HG03025 (cell line): ENCODE results near the gene SLC19A1.

Experiments used
- ATAC-seq: cut with Tn5 transposase; IDR thresholded peaks from one replicate; pipeline ENCODE4 v1.9.1; 2021; ENCODE audit warnings: mild to moderate bottlenecking, moderate library complexity; ENCODE audit not compliant: unreplicated experiment, low FRiP score

The SLC19A1 gene

DNA sequence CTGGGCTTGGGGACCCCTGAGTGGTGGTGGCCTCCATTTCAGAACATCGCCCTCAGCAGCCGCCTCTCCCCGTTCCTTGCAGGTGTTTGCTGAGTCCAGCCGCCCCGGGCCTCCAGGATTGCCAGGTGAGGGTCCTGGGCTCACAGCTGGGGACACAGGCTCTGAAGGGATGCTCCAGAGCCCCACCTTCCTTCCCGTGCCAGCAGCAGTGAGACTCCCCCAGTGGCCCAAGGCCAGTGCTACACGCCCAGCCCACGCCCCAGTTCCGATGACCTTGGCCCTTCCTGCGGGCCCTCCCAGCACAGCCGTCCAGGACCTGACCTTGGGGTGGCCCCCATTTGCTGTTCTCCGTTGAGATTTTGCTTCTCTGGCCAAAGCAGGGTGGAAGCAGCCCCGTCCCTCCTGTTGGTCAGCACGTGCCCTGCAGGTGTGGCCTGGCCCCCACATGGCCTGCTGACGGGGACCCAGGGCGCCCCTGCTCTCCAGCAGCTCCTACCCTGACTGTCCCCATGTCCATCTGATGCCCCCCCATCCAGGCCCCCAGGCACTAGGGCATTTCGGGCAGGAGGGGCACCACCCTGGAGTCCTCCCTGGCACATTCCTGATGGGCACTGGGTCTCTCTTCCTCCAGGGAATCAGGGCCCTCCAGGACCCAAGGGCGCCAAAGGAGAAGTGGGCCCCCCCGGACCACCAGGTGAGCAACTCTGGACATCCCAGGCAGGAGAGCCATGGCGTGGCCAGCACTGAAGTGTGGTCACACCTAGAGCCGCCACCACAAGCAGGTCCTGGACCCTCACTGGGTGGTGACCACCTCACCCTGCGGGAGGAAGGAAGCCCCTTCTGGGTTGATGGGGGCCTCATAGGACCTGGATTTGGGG lies 45.0 kb downstream of the SLC19A1 start:
- no peak for ATAC-seq

DNA sequence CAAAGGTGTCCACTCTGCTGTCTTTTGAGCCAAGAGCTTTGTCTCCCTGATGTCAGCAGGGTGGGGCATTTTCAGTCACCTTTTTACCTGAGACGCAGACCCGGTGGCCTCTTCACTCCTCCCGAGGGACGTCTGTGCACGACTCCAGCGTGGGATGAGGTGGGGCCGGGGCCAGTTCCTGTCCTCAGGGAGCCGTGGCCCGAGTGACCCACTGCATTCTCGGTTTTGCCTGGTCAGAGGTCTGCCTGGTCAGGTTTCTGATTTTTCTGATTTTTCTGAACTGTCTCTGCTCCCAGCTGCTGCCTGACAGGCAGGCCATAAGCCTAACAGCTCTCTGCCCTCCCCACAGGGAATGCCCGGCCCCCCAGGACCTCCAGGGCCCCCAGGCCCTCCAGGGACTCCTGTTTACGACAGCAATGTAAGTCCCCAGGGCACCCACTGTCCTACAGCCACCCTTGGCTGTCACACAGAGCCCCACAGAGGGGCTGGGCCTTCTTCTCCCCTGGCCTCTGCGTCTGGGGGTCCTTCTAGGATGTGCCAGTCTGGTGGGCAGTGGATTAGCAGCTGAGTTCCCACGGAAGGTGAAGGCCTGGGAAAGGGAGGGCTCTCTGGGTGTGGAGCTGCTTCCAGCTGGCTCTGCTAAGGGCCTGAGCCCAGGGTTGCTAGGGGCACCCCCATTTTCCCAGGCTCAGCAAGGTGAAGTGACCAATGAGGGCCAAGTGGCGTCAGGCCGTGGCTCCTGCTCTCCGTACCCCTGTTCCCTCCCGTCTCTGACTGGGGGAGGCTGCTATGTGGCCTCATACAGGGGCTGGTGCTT lies 45.9 kb downstream of the SLC19A1 start:
- ATAC-seq: no peak

DNA sequence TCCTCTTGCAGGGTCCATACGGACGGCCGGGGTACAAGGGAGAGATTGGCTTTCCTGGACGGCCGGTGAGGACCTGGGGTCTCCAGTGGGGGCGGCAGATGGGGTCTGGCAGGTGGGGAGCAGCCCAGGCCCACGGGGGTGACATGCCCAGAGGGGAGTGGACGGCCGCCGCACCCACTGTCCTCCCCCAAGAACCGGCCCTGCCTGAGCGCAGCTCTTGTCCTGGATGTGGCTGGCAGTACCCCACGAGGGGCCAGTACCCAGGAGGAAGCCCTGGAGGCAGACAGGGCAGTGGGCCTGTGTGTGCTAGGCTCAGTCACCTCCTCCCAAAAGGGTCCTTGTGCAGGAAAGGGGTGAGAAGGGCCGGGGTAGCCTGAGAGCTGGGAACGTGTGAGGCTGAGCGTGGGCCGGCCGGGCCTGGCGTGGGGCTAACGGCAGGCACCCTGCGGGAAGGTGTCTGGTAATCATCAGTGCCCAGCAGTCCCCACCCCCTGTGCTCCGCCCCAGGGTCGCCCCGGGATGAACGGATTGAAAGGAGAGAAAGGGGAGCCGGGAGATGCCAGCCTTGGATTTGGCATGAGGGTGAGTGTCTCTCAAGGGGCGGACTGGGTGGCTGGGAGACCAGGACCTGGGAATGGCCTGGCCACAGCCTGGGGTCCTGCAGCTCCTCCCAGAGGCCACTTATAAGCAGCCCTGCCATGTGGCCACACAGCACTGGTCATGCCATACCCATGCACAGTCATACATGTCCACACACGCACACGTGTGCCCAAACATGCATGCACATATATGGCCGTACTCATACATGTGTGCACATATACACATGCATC lies 47.2 kb downstream of the SLC19A1 start:
- ATAC-seq: no peak

DNA sequence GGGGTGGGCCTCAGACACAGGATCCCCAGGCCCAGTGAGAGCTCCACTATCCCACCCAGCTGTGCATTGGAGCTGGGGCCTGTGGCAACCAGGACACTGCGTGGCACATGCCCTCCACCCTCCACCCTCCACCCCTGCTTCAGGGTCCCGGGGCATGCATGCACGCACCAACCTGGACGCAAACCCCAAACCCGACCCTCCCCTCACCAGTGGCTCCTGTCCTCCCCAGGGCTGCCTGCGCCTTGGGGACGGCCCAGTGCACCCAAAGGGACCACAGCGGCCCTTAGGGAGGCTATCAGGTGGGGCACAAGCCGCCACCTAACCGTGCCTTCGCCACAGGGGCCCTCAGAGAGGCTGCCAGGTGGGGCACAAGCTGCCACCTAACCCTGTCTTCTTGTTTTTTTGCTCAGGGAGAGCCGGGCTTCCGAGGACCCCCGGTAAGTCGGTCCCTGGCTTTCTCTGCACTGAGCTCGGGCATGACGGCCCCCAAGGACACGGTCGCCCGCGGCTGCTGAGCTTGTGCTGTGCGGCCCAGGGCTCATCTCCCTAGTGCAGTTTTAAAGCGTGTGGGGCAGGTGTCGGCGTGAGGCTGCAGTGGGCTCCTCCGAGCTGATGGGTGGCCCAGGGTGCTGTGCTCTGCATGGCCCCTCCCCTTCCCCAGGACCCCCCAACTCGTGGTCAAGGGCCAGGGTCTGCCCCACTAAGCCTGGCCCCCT lies 47.9 kb downstream of the SLC19A1 start:
- ATAC-seq: no peak

DNA sequence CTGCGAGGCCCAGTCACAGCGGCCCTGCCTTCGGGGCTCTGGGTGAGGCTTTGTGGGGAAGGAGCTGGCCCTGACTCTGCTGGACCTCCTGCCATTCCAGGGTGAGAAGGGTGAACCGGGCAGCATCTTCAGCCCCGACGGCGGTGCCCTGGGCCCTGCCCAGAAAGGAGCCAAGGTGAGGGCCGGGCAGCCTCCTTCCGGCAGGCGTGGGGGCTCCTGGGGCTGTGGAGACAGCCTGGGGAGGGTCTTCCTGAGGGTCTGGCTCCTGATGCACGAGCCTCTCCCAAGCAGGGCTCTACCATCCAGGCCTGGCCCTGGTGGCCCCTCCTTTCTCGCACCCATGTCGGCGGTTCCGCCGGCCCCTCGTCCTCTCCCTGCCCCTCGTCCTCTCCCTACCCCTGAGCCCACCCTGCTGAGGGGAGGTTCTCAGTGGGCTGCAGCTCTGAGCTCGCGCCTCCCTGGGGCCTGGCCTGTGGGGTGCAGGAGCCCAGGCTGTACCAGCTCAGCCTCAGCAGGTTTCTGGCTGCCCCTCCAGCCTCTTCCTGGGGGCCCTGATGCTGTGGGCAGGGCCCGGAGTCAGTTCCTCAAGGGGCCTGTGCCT lies 48.7 kb downstream of the SLC19A1 start:
- no peak for ATAC-seq

DNA sequence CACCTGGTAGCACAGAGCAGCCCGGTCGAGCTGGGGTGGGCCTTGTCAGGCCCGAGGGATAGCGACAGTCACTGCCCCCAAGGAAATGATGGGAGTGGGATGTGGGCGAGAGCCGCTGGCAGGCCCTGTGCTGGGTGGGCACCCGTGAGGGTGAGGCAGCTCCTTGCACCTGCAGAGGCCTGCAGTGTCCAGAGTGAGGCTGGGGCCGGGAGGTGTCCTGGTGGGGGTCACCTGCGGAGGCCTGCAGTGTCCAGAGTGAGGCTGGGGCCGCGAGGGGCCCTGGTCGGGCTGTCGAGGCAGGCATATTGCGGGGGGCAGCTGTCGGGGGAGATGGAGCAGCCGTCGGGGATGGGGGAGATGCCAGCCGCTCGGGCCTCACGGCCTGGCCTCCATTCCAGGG lies 49.5 kb downstream of the SLC19A1 start:
- ATAC-seq: no peak

DNA sequence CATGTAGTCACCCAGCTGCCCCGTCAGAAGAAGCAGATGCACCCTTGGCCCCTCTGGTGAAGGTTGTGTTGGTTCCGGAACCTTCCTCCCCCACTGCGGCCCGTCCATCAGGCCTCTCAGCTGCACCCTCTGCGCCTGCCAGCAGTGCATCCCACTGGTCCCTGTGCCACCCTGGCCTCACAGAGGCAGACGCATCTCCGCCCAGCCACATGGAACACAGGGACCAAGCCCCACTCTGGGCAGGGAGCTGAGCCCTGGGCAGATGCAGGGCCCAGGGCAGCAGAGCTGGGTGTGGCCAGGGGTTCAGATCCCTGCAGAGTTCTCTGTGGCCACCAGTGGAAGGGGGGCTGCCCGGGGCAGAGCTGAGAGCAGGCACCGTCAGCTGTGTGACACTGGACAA lies 50.6 kb downstream of the SLC19A1 start:
- ATAC-seq: no peak

DNA sequence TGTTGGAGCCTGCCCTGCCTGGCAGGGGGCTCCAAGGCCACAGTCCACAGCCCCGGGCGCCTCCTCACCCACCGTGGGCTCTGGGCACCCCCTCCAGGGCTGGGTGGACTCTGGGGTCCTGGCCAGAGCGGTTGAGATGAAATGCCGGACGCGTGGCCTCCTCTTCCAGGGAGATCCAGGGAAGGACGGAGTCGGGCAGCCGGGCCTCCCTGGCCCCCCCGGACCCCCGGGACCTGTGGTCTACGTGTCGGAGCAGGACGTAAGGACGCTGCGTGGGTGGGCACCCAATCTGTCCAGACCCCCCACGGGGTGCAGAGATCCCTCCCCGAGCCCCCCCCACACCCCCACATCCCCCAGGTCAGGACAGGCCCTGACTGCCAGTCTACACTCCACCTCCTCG lies 51.2 kb downstream of the SLC19A1 start:
- no peak for ATAC-seq

DNA sequence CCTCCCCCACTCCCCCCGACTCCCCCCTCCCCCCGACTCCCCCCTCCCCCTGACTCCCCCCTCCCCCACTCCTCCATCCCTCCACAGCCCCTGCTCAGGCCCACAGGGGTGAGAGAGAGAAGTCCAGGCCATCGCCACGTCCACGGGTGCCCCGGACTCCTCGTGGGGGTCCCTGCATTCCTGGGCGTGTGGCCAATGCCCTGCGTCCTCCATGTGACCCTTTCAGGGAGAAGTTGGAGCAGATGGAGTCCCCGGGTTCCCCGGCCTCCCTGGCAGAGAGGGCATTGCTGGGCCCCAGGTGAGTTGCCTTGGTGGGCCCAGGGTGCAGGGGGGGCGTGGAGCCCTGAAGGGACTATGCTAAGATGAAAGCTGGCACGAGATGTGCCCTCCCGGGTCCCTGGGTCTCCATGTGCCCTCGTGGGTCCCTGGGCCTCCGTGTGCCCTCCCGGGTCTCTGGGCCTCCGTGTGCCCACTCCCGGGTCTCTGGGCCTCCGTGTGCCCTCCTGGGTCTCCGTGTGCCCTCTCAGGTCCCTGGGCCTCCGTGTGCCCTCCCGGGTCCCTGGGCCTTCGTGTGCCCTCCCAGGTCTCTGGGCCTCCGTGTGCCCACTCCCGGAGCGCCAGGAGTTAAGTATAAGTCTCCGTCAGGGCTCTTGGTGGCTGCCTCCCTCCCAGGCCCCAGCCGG lies 52.0 kb downstream of the SLC19A1 start:
- no peak for ATAC-seq

DNA sequence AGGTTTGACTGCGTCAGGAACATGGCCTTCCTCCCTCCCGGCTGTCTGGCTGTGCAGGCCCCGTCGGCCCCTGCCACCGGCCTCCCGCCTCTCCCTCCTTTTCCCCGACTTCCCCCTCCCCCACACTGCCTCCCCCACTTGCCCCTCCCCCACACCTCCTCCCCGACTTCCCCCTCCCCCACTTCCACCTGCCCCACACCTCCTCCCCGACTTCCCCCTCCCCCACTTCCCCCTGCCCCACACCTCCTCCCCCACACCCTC lies 52.6 kb downstream of the SLC19A1 start:
- ATAC-seq: no peak

DNA sequence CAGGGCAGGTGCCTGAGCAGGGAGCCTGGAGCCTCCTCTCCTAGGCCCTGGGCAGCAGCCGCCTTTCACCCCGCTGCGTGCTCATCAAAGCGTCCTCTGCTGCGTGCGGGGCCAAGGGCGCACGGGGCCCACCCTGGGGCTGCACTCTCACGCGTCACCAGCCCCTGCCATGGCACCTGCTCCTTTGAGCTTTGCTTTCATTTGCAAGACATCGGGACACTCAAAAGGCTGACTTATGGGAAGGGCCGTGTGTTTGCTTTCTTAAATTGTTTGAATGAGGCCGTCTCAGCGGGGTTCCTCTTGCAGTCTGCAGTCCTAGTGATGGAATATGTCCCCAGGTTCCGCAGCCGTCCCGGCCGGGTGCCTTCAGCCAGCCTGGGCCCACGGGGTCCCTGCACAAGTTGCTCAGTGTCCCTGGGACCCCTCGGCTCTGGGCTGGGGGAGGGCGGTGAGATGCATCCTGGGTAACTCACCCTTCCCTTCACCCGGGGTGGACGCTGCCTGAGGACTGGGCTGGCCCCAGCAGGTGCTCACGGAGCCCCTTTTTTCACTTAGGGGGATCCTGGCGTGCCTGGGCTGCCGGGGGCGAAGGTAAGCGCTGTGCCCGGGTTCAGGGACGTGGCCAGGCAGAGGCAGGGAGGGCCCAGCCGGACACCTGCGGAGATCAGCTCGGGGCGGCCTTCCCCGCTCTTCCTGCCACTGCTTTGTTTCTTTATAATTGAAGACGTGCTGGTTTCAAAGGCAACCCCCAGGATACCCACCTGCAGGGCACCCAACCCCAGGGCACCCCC lies 53.1 kb downstream of the SLC19A1 start:
- no peak for ATAC-seq

DNA sequence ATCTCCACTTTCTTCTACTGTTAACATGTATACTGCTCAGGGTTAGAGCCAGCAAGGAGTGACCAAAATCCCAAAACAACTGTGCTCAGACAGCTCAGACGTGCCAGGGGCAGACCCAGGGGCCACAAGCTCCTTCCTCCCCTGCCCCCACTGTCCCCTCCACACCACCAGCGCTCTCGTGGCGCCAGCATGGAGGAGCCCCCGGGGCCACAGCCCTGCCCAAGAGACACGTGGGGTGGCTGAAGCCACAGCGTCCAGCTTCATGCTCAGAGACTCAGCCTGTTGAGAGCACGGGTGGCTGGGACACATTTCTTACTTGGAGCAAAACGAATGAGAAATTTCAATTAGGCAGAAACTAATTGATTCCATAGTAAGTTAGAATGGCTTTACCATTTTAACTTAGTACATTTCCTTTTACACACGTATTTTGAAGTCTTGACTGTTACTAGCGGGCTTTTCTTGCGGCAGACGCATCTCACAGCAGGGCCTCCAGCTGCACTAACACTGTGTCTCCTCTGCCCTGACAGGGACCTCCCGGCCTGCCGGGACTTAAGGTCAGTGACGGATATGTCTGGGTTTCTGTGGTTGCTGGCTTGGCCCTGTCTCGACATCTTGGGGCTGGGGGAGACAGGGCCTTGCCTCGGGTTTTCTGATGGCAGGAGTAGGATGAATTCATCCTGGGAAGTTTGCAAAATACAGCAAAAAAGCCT lies 54.2 kb downstream of the SLC19A1 start:
- no peak for ATAC-seq

DNA sequence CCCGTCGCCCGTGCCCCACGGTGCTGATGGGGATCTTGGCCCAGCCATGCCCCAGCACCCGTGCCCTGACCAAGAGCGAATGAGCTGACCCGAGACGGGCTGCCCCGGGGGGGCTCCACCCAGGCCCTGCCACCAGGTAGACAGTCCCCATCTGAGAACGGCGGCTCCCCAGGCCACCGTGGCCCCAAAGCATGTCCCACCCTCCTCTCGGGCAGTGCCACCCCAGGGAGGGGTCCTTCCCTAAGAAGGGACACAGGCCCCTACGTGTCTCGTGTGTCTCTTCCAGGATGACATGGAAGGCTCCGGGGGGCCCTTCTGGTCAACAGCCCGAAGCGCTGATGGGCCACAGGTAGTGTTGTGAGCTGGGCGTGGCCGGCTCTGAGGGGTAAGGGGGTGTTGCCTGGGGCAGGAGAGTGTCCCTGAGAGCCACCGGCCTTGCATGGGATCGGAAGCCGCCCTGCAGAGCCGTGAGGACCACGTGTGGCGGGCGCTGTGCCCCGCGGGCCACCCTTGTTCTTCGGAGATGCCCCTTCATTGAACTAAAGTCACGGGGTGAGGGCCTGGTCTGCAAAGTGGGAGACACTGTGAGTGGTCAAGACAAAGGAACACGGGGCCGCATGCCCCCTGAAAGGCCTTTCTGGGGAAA lies 55.0 kb downstream of the SLC19A1 start:
- ATAC-seq: no peak

DNA sequence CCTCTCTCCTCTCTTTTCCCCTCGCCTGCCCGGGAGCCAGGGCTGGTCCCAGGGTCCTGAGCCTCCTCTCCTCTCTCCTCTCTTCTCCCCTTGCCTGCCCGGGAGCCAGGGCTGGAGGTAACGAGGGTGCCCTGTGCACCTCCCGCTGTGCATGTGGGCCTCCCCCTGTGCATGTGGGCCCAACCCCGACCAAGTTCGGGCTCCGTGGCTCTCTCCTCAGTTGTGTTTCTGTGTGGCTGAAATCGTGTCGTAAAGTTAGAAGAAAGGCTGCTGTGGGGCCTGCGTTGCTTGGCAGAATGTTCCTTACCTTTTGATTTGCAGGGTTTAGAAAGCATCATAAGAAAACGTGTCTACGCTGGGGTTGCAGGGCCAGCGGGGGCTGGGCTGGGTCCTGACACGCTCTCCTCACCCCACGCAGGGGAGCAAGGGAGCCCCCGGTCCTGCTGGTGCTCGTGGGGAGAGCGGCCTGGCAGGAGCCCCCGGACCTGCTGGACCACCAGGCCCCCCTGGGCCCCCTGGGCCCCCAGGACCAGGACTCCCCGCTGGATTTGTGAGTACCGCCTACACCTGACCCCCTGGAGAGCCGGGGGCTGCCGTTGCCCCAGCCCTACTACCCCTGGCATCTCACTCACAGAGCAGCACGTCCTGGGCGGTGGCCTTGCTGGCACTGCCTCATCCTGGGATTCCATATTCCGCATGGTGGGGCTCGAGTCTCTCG lies 55.6 kb downstream of the SLC19A1 start:
- no peak for ATAC-seq

DNA sequence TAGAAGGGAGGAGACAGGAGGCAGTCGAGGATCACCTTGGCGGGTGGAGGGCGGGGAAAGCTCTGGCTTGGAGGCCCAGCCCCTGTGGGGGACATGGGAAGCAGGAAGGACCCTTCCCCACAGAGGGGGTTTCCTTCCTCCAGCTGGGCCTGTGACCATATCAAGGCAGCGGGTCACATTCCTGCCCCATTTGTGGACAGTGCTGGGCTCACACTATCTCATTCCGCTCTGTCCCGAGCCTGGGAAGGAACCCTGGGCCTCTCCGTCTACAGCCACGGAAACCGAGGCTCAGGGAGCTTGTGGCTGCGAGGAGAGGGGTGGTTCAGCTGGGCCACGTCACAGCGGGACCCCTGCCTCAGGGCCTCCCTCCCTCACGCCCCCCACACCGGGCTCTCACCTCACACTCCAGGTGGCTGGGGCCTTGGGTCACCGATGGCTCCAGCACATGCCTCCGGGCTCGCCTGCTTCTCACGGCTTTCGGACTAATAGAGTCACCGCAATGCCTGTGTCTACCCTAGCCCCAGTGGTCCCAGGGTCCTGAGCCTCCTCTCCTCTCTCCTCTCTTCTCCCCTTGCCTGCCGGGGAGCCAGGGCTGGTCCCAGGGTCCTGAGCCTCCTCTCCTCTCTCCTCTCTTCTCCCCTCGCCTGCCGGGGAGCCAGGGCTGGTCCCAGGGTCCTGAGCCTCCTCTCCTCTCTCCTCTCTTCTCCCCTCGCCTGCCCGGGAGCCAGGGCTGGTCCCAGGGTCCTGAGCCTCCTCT lies 56.4 kb downstream of the SLC19A1 start:
- ATAC-seq: no peak

DNA sequence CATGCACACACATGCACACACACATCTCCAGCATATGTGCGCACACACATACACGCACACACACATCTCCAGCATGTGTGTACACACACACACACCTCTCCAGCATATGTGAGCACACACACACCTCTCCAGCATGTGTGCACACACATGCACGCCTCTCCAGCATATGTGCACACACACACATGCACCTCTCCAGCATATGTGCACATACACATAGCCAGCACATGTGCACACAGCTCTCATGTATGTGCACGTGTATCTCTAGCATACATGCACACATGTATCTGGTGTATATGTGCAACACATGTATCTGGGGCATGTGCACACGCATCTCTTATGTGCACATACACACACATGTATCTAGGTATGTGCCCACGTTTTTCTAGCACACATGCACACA lies 57.9 kb downstream of the SLC19A1 start:
- no peak for ATAC-seq
